A549 (cell line): ENCODE results near the gene RABGAP1.

Experiments used
- JUN ChIP-seq, 2 experiments: fragments of >200 bp; sonication (Bioruptor Twin); formaldehyde crosslinking; IDR thresholded peaks; 2 replicates in 1 of 2; 3 replicates in 1 of 2; pipeline ENCODE4 v1.6.1; 2016 to 2017
- MAFK ChIP-seq: fragments of 450-650 bp; IDR thresholded peaks from 2 replicates; pipeline ENCODE4 v1.6.1; 2014; ENCODE audit not compliant: partially characterized antibody
- NFE2L2 ChIP-seq: fragments of 150-350 bp; conservative IDR thresholded peaks from 2 replicates; pipeline ENCODE4 v1.6.1; 2014; ENCODE audit warnings: low read length
- POLR2A ChIP-seq: IDR thresholded peaks from 2 replicates; pipeline ENCODE4 v1.6.1; 2012; ENCODE audit warnings: mild to moderate bottlenecking, low read length
- TP53 ChIP-seq: fragments of 250-450 bp; sonication (Bioruptor Pico); IDR thresholded peaks from 2 replicates; pipeline ENCODE4 v1.5.0; 2021; ENCODE audit warnings: mild to moderate bottlenecking, moderate library complexity
- TF ChIP-seq, protein P1 (sequence below): fragments of >200 bp; sonication (Bioruptor Twin); formaldehyde crosslinking; IDR thresholded peaks from 3 replicates; pipeline ENCODE4 v1.5.1; 2016
- TF ChIP-seq, protein P2 (sequence below): IDR thresholded peaks from 2 replicates; pipeline ENCODE4 v1.6.1; 2012
- TF ChIP-seq, protein P3 (sequence below): fragments of 150-350 bp; IDR thresholded peaks from 2 replicates; pipeline ENCODE4 v1.6.1; 2014; ENCODE audit warnings: low read depth, mild to moderate bottlenecking, low read length

DNA sequence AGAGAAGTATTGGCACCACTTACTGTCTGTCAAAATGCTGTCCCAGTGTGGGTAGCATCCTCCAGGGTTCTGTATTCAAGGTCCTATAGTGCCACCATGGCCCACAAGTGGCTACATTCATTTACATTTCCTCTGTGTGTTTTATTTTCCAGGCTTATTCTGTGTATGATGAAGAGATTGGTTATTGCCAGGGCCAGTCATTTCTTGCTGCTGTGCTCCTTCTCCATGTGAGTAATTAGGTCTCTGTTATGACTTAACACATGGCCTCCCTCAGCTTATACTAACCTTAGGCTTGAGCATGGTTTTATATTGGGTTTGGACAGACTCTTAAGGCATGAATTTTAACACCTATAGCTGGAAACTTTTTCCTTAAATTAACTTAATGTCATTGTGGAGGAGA, 129.4 kb downstream of the RABGAP1 start:
- TF ChIP-seq TP53 (CRISPR knock-in tag) (no peak), POLR2A (no peak), JUN (IDR thresholded peaks at IDR 0.05) (no peak), MAFK (no peak), NFE2L2 (no peak)
- TF ChIP-seq, protein P1, sequence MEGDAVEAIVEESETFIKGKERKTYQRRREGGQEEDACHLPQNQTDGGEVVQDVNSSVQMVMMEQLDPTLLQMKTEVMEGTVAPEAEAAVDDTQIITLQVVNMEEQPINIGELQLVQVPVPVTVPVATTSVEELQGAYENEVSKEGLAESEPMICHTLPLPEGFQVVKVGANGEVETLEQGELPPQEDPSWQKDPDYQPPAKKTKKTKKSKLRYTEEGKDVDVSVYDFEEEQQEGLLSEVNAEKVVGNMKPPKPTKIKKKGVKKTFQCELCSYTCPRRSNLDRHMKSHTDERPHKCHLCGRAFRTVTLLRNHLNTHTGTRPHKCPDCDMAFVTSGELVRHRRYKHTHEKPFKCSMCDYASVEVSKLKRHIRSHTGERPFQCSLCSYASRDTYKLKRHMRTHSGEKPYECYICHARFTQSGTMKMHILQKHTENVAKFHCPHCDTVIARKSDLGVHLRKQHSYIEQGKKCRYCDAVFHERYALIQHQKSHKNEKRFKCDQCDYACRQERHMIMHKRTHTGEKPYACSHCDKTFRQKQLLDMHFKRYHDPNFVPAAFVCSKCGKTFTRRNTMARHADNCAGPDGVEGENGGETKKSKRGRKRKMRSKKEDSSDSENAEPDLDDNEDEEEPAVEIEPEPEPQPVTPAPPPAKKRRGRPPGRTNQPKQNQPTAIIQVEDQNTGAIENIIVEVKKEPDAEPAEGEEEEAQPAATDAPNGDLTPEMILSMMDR: no peak
- TF ChIP-seq, protein P2, sequence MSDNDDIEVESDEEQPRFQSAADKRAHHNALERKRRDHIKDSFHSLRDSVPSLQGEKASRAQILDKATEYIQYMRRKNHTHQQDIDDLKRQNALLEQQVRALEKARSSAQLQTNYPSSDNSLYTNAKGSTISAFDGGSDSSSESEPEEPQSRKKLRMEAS: no peak
- TF ChIP-seq, protein P3, sequence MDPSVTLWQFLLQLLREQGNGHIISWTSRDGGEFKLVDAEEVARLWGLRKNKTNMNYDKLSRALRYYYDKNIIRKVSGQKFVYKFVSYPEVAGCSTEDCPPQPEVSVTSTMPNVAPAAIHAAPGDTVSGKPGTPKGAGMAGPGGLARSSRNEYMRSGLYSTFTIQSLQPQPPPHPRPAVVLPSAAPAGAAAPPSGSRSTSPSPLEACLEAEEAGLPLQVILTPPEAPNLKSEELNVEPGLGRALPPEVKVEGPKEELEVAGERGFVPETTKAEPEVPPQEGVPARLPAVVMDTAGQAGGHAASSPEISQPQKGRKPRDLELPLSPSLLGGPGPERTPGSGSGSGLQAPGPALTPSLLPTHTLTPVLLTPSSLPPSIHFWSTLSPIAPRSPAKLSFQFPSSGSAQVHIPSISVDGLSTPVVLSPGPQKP: no peak
